AG09319 (cell line): Measurements from ENCODE around the gene PHF13.

Experiments
- DNase-seq: peaks from one replicate; pipeline ENCODE4 v3.0.0-alpha.2; 2010; ENCODE audit warnings: low read depth; ENCODE audit errors: extremely low read depth
- TF ChIP-seq, protein P1 (sequence below): IDR thresholded peaks from 2 replicates; pipeline ENCODE4 v1.5.1; 2011; ENCODE audit warnings: low read depth, mild to moderate bottlenecking, inconsistent platforms, low read length, moderate library complexity

PHF13 gene

GRCh38 chr1:6592865-6593593, 20.5 kb upstream of the PHF13 start:
- DNase-seq, result no peak
- TF ChIP-seq, protein P1, sequence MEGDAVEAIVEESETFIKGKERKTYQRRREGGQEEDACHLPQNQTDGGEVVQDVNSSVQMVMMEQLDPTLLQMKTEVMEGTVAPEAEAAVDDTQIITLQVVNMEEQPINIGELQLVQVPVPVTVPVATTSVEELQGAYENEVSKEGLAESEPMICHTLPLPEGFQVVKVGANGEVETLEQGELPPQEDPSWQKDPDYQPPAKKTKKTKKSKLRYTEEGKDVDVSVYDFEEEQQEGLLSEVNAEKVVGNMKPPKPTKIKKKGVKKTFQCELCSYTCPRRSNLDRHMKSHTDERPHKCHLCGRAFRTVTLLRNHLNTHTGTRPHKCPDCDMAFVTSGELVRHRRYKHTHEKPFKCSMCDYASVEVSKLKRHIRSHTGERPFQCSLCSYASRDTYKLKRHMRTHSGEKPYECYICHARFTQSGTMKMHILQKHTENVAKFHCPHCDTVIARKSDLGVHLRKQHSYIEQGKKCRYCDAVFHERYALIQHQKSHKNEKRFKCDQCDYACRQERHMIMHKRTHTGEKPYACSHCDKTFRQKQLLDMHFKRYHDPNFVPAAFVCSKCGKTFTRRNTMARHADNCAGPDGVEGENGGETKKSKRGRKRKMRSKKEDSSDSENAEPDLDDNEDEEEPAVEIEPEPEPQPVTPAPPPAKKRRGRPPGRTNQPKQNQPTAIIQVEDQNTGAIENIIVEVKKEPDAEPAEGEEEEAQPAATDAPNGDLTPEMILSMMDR, result no peak

GRCh38 chr1:6593810-6594209, 19.7 kb upstream of the PHF13 start:
- DNase-seq, result no peak
- TF ChIP-seq, protein P1, result no peak

- TF ChIP-seq, protein P1, result no peak
- DNase-seq, result no peak
Observed at GRCh38 chr1:6594977-6595740, 18.4 kb upstream of the PHF13 start.

GRCh38 chr1:6596351-6596750, 17.2 kb upstream of the PHF13 start:
- no peak for DNase-seq
- TF ChIP-seq, protein P1, result no peak

DNA sequence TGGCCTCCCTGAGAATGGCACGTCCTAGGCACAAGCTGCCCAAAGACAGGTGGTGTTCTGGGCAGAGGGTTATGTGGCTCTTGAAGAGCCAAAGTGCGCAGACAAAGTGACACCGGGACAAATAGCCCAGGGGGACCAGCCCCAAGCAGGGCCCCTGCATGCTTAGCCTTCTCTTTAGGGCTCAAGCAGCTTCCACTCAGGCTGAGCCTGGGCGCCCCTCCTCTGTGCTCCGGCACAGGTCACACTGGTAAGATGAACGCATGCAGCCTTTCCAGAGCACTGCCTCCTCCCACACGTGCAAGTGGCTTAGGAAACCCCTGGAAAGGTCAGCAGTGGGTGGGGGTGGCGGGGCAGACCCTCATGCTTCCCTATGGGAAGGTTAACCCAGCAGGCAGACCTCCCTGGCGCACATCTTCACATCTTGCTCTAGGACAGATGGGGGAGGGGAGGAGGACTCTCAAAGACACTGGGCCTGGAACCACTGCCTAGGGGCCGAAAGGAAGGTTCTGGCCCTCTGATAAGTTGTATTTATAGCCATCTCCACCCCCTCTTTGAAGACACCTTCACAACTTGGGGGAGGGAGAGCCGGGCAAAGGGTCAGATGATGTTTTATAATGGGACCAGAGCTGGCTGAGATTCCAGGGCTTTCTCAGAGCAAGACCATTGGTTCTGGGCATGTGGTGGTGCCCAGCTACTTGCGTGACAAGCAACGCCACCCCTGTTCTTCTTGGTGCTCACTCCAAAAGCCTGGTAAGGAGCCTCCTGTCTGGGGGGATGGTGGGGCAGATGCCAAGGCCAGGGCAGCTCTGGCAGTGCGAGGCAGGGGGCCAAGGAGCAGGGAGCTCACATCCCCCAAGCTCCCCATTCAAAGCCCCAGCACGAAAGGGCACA, 16.4 kb upstream of the PHF13 start:
- TF ChIP-seq, protein P1, result no peak
- DNase-seq, result no peak

DNA sequence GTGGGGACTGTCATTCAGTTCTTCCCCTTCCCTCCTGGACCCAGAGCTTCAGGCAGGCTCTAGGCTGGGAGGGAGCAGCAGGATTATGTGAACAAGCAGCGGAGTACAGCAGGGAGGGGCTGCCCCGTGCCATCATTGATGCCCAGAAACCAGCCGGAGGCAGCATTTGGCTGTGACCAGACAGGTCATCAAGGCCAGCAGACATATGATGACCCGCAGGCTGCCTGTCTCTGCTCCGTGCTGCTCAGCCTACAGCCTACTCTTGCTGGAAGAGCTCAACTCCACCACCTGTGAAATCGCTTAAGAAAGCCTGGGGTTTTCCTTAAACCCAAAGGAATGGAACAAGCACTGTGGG, 15.8 kb upstream of the PHF13 start:
- TF ChIP-seq, protein P1, result no peak
- no peak for DNase-seq
